ENCODE measurements around the gene RAB6D. TPM values are rescaled to one million over a fixed set of nuclear protein-coding genes. Genes with fewer than 3 reads are reported as not detected.
"Not testable (repeated sequence)": the region's sequence is repeated elsewhere in the genome, so short reads cannot be mapped to it uniquely, and the experiment has no call there.

RAB6D gene
- total RNA-seq, 1 experiment from 2014 or later, result 0.10 TPM

DNA sequence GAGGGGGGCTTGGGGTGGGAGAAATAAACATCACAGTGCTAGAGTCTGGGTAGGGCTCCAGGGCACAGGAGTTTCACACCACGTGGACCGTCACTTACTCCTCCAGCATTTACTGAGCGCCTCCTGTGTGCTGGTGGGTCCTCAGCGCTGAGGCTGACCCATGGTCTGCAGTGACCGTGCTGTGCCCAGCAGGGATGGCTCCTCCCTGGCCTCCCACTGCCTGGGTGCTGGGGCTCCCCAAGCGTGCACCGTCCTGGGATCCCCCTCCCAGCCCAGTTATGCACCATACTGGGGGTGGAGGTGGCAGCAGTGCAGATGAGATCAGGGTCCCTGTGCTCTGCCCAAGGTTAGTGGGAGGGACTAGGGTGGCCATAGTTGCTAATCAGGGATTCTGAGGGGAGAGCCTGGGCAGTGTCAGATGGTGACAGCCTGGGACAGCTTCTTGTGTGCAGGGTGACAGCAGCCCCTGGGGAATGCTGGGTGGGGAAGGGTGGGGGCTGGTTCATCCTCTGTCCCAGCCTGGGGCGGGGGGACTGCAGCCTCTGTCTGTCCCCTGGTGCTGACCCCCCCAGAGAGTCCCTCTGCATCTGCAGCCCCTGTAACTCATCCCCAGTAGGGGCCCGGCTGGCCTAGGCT lies 26.6 kb upstream of the RAB6D start:
- H3K4me3 ChIP-seq (ENCODE audit: insufficient read depth, low read depth, low read length); DNase-seq; H3K27me3 ChIP-seq (ENCODE audit: control insufficient read depth, insufficient read depth, low read length); H3K36me3 ChIP-seq (replicated peaks; ENCODE audit: control insufficient read depth, insufficient read depth, low read length): not testable (repeated sequence)

DNA sequence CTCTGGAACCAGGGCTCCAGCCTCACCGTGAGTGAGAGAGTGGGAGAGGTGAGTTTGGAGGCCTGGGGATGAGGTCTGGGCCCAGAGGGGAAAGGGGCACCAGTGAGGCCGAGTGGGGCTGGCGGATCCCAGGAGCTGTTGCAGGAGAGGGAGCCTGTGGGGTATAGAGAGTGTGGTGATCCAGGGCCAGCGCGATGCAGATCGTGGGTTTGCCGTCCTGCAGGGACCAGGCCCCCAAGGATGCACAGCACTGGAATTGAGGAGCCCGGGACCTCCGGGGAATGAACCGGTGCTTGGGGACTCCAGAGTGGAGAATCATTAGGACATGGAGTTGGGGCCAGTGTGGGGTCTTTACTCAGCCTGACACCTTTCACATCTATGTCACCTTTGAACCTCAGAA lies 25.7 kb upstream of the RAB6D start:
- DNase-seq, result no peak
- Histone ChIP-seq H3K27me3 (ENCODE audit: control insufficient read depth, insufficient read depth, low read length) (peaks cover 2% of the 10 kb centered on the region; the same call in 1 of the 2 replicates), H3K4me3 (ENCODE audit: insufficient read depth, low read depth, low read length) (no peak overlapping the region), H3K36me3 (replicated peaks; ENCODE audit: control insufficient read depth, insufficient read depth, low read length) (no peaks in the 10 kb centered on the region)

DNA sequence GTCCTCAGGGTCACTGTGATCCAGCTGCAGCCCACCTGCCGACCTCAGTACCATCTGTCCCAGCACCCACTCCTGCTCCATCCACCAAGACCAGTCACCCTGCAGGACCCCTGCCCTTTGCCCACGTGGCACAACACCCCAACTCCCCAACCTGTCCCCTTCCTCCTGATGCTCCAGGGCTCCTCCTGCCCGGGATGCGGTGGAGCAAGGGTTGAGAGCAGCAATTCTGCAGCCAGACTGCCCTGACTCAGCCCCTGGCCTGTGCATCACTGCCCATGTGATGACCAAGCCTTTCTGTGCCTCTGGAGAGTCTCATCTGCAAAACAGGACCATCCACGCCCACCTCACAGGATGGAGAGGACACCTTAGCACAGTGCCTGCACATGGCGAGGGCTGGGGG lies 24.9 kb upstream of the RAB6D start:
- DNase-seq; H3K27me3 ChIP-seq (ENCODE audit: control insufficient read depth, insufficient read depth, low read length); H3K36me3 ChIP-seq (replicated peaks; ENCODE audit: control insufficient read depth, insufficient read depth, low read length); H3K4me3 ChIP-seq (ENCODE audit: insufficient read depth, low read depth, low read length): not testable (repeated sequence)

DNA sequence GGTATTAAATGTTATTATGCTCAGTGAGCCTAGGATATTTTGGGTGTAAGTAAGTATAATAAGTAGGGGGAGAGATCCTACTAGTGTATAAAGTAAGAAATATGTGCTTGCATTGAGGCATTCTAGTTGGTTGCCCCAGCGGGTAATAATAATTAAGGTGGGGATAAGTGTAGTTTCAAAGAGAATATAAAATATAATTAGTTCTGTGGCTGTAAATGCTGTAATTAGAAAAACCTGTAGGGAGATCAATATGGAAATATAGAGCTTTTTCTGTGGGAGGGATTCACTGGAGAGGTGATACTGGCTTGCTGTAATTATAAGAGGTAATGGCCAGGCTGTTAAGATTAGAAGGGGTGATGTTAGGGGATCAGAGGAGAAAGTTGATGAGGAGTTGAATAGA lies 9.1 kb upstream of the RAB6D start:
- not testable (repeated sequence) for DNase-seq; H3K36me3 ChIP-seq (replicated peaks; ENCODE audit: control insufficient read depth, insufficient read depth, low read length); H3K27me3 ChIP-seq (ENCODE audit: control insufficient read depth, insufficient read depth, low read length); H3K4me3 ChIP-seq (ENCODE audit: insufficient read depth, low read depth, low read length)

DNA sequence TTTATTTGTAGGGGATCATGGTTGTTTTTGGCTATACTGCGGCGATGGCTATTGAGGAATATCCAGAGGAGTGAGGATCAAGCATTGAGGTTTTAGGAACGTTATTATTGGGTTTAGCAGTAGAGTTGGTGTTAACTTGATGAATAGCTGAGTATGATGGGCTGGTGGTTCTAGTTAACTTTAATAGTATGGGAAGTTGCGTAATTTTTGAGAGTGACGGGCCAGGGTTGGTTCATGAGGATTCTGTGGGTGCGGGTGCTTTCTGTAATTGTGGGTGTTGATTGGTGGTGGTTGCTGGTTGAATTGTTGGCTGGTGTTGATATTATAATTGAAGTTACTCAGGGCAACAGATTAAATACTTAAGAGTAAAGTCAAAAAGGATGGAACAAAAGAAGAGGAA lies 6.0 kb upstream of the RAB6D start:
- Histone ChIP-seq H3K36me3 (replicated peaks; ENCODE audit: control insufficient read depth, insufficient read depth, low read length) (no peaks in the 10 kb centered on the region), H3K27me3 (ENCODE audit: control insufficient read depth, insufficient read depth, low read length) (peaks cover 1% of the 10 kb centered on the region; the same call in 1 of the 2 replicates), H3K4me3 (ENCODE audit: insufficient read depth, low read depth, low read length) (no peak overlapping the region)
- no peak for DNase-seq

DNA sequence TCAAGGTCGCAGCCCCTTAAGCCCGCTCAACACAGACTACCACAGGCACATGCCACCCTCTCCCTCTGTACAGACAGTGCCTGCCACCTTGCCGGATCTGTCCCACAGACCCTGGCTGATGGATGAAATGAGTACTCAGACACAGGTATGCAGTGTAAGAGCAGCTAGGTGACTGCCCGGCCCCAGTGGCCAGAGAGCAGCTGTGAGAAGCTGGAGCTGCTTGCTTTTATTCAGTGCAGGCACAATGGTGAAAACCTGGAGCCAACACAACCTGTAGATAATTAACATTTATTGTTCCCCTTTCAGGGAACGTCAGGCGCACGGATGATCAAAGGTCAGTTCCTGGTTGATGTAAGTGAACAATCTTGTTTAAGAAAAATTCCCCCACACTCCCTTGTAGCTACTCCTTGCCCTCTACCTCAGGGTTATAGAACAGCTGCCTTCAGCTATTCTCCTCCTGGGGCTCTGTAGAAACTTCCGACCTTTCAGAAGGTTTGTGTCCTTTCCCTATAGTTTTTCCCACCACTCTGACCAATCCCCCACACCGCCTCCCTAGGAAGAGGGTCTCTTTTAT lies 4.6 kb upstream of the RAB6D start:
- not testable (repeated sequence) for DNase-seq; H3K36me3 ChIP-seq (replicated peaks; ENCODE audit: control insufficient read depth, insufficient read depth, low read length); H3K4me3 ChIP-seq (ENCODE audit: insufficient read depth, low read depth, low read length)
- H3K27me3 ChIP-seq (ENCODE audit: control insufficient read depth, insufficient read depth, low read length), result peaks cover 12% of the 10 kb centered on the region

DNA sequence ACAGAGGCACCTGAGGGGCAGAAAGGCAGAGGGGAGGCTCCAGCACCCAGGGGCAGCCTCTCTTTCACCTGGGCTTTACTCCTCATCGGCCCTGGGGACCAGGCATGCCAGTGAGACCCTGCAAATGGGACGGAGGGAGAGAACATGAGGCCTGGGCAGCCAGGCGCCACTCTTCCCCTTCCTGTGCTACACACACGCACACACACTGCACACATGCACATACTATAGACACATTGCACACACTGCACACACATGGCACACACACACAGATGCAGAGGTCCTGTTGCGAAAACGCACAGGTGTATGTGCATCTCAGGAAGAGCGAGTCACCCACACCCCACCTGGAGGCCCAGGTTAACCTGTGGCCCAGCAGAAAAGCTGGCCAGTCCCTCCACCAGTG lies 3.4 kb upstream of the RAB6D start:
- H3K4me3 ChIP-seq (ENCODE audit: insufficient read depth, low read depth, low read length), result no peak overlapping the region
- DNase-seq, result no peak
- H3K27me3 ChIP-seq (ENCODE audit: control insufficient read depth, insufficient read depth, low read length), result peaks cover 17% of the 10 kb centered on the region
- no peaks in the 10 kb centered on the region for H3K36me3 ChIP-seq (replicated peaks; ENCODE audit: control insufficient read depth, insufficient read depth, low read length)

DNA sequence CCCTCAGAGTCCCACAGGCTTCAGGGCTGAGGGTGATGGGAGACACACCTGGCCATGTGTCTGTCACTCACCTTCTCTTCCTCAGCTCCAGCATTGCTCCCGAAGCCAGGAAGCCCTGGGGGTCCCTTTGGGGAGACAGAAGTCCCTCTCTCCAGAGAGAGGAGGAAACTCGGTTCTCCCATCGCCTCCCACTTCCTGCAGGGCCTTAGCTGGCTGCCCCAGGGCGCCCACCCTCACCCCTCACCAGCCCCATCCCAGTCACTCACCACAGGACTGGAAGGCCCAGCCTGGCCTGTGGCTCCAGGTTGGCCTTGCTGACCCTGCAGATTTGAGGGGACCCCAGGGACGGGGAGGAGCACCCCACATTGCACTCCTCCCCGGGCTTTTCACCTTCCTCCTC lies 2.7 kb upstream of the RAB6D start:
- Histone ChIP-seq H3K27me3 (ENCODE audit: control insufficient read depth, insufficient read depth, low read length) (peaks cover 17% of the 10 kb centered on the region), H3K36me3 (replicated peaks; ENCODE audit: control insufficient read depth, insufficient read depth, low read length) (no peaks in the 10 kb centered on the region), H3K4me3 (ENCODE audit: insufficient read depth, low read depth, low read length) (no peak overlapping the region)
- DNase-seq, result no peak

DNA sequence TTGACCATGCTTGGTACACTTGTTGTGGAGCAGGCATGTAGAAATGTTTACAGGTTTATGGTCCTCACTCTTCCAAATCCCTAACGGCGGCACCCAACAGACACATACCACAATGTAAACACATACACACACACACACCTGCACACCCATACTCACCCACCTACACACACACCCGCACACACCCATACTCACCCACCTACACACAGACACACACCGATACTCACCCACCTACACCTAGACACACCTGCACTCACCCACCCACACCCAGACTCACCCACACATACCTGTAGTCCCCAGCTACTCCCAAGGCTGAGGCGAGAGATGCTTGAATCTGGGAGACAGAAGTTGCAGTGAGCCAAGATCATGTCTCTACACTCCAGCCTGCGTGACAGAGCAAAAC lies 1.5 kb upstream of the RAB6D start:
- DNase-seq, result no peak
- H3K4me3 ChIP-seq (ENCODE audit: insufficient read depth, low read depth, low read length), result no peak overlapping the region
- no peaks in the 10 kb centered on the region for H3K36me3 ChIP-seq (replicated peaks; ENCODE audit: control insufficient read depth, insufficient read depth, low read length)
- H3K27me3 ChIP-seq (ENCODE audit: control insufficient read depth, insufficient read depth, low read length), result peaks cover 17% of the 10 kb centered on the region

DNA sequence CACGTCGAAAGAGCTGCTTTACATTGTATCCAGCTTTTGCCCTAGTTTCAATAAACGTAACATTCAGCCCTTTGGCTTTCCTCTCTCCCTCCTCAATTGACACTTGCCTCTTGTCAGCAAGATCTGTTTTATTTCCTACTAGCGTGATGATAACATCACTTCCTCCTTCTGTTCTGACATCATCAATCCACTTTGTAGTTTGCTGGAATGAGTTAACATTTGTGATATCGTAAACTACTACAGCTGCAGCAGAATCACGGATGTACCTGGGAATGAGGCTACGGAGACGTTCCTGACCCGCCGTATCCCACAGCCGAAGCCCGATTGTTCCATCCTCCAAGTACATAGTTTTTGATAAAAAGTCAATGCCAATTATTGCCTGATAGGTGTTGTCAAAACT lies 755 bp downstream of the RAB6D start:
- H3K36me3 ChIP-seq (replicated peaks; ENCODE audit: control insufficient read depth, insufficient read depth, low read length); H3K4me3 ChIP-seq (ENCODE audit: insufficient read depth, low read depth, low read length); DNase-seq: not testable (repeated sequence)
- H3K27me3 ChIP-seq (ENCODE audit: control insufficient read depth, insufficient read depth, low read length), result peaks cover 17% of the 10 kb centered on the region

DNA sequence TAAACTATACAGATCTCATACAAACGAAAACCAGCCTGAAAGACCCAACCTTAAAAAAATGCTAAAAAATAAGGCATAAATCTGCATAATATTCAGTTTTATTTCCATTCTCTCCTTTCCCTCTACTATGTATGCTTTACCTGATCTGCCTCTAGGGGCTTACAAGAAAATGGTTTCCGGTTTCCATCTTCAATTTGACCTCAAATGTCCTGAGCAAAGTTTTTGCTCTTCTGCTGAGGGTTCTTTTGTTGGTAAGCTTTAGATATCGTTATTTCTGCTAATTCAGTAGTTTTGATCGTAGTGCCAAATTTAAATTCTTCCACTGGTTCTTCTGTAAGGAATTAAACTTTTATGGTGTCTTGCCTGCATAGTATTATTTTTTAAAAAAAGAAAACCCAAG lies 2.2 kb downstream of the RAB6D start:
- H3K27me3 ChIP-seq (ENCODE audit: control insufficient read depth, insufficient read depth, low read length), result peaks cover 17% of the 10 kb centered on the region
- DNase-seq; H3K4me3 ChIP-seq (ENCODE audit: insufficient read depth, low read depth, low read length); H3K36me3 ChIP-seq (replicated peaks; ENCODE audit: control insufficient read depth, insufficient read depth, low read length): not testable (repeated sequence)

DNA sequence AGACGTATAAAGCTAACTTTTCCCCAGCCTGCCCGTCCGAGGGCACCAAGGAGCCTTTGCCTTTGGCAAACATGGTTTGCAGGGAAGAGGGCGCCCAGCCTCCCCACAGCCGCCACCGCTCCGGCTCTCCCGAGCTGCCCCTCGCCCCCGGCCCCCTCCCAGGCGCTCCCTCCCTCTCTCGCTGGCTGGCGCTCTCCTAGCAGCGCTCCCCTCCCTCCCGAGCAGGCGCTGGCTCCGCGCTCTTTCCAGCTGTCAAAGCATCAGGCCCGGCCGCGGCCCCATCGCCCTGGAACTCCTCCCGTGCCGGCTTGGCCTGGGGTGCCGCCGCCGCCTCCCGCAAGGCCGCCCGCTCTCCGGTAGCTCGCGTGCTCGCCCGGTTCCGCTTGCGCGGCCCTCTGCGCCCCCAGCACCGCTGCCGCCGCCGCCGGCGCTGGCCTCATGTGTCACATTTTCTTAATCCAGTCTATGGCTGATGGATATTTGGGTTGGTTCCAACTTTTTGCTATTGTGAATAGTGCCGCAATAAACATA lies 10.7 kb downstream of the RAB6D start:
- H3K4me3 ChIP-seq (ENCODE audit: insufficient read depth, low read depth, low read length); H3K36me3 ChIP-seq (replicated peaks; ENCODE audit: control insufficient read depth, insufficient read depth, low read length); DNase-seq; H3K27me3 ChIP-seq (ENCODE audit: control insufficient read depth, insufficient read depth, low read length): not testable (repeated sequence)

DNA sequence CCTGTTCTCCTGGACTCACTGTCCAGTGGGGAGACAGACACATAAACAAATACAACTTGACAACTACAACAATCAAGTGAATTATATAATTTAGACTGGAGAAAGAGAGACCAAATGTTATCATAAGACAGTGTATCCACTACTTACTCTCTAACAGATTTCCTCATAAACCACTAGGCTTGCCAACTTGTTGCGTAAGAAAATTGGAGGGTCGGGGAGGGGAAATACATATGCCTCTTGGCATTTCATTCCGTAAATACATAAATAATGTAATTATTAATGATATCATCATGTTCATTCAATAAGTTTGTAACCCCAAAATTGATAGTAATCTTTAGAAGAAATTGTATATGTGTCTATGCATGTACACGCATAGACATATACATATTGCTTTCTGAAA lies 14.9 kb downstream of the RAB6D start:
- H3K36me3 ChIP-seq (replicated peaks; ENCODE audit: control insufficient read depth, insufficient read depth, low read length), result no peaks in the 10 kb centered on the region
- H3K4me3 ChIP-seq (ENCODE audit: insufficient read depth, low read depth, low read length), result no peak overlapping the region
- H3K27me3 ChIP-seq (ENCODE audit: control insufficient read depth, insufficient read depth, low read length), result peaks cover 1% of the 10 kb centered on the region; the same call in 1 of the 2 replicates
- DNase-seq, result no peak

DNA sequence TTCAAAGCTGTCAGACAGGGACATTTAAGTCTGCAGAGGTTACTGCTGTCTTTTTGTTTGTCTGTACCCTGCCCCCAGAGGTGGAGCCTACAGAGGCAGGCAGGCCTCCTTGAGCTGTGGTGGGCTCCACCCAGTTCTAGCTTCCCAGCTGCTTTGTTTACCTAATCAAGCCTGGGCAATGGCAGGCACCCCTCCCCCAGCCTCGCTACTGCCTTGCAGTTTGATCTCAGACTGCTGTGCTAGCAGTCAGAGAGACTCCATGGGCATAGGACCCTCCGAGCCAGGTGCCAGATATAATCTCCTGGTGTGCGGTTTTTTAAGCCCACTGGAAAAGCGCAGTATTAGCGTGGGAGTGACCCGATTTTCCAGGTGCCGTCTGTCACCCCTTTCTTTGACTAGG lies 16.9 kb downstream of the RAB6D start:
- peak overlapping the region; percentile 4; the same call in 1 of the 2 replicates for H3K4me3 ChIP-seq (ENCODE audit: insufficient read depth, low read depth, low read length)
- DNase-seq; H3K36me3 ChIP-seq (replicated peaks; ENCODE audit: control insufficient read depth, insufficient read depth, low read length); H3K27me3 ChIP-seq (ENCODE audit: control insufficient read depth, insufficient read depth, low read length): not testable (repeated sequence)

DNA sequence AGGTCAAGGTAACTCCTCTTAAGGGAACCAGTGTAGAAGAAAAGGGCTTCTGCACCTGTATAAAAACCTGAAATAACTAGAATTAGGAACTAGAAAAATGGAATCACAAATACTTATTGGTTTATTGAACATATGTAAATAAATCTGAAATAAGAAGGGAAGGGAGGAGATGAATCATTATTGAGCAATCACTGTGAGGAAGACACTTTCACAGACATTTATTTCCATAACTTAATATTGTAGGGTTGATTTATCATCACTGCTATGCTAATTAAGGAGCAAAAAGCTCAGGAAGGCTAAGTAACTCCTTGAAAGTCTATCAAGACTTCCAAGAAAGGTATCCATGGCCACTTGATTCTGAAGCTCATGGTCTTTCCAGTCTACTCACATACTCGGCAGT lies 24.7 kb downstream of the RAB6D start:
- not testable (repeated sequence) for H3K36me3 ChIP-seq (replicated peaks; ENCODE audit: control insufficient read depth, insufficient read depth, low read length); H3K4me3 ChIP-seq (ENCODE audit: insufficient read depth, low read depth, low read length); DNase-seq; H3K27me3 ChIP-seq (ENCODE audit: control insufficient read depth, insufficient read depth, low read length)
